Liver (tissue), 3 donors: ENCODE measurements around the gene DDHD1.

Source experiments
- CTCF ChIP-seq: fragments of 150-350 bp; IDR thresholded peaks from 2 replicates; pipeline ENCODE4 v1.5.1; 2017; ENCODE audit warnings: improper control_type of control experiment, low read depth, low read length; ENCODE audit not compliant: missing input control
- EGR1 ChIP-seq, 2 donors: IDR thresholded peaks; 2 replicates each; pipeline ENCODE4 v1.6.1; 2016 to 2018; ENCODE audit warnings: antibody characterized with exemption in 2 of 2, low read depth in 2 of 2
- GABPA ChIP-seq, 2 donors: IDR thresholded peaks in 1 of 2; conservative IDR thresholded peaks in 1 of 2; 2 replicates each; pipeline ENCODE4 v1.6.1; 2016; ENCODE audit warnings: antibody characterized with exemption in 2 of 2, mild to moderate bottlenecking in 1 of 2, moderate library complexity in 1 of 2
- HNF4G ChIP-seq: IDR thresholded peaks from 2 replicates; pipeline ENCODE4 v1.6.1; 2016; ENCODE audit warnings: antibody characterized with exemption
- JUND ChIP-seq, 2 donors: IDR thresholded peaks; 2 replicates each; pipeline ENCODE4 v1.6.1; 2016; ENCODE audit warnings: antibody characterized with exemption in 2 of 2
- NR2F2 ChIP-seq: IDR thresholded peaks from 2 replicates; pipeline ENCODE4 v1.6.1; 2016; ENCODE audit warnings: antibody characterized with exemption
- RAD21 ChIP-seq, 2 donors: IDR thresholded peaks; 2 replicates each; pipeline ENCODE4 v1.6.1; 2016; ENCODE audit warnings: antibody characterized with exemption in 2 of 2, mild to moderate bottlenecking in 2 of 2
- REST ChIP-seq: IDR thresholded peaks from 2 replicates; pipeline ENCODE4 v1.6.1; 2016; ENCODE audit warnings: antibody characterized with exemption, mild to moderate bottlenecking
- TAF1 ChIP-seq: conservative IDR thresholded peaks from 2 replicates; pipeline ENCODE4 v1.6.1; 2016; ENCODE audit warnings: antibody characterized with exemption, mild to moderate bottlenecking
- YY1 ChIP-seq: IDR thresholded peaks from 2 replicates; pipeline ENCODE4 v1.6.1; 2016; ENCODE audit warnings: antibody characterized with exemption, mild to moderate bottlenecking
- ZBTB33 ChIP-seq: IDR thresholded peaks from 2 replicates; pipeline ENCODE4 v1.6.1; 2016; ENCODE audit warnings: antibody characterized with exemption
- TF ChIP-seq, protein P1 (sequence below): IDR thresholded peaks from 2 replicates; pipeline ENCODE4 v1.6.1; 2016; ENCODE audit warnings: antibody characterized with exemption
- TF ChIP-seq, protein P2 (sequence below): IDR thresholded peaks from 2 replicates; pipeline ENCODE4 v1.6.1; 2016; ENCODE audit warnings: antibody characterized with exemption
- donor health status: healthy.
- donor health status: healthy.

GRCh38 chr14:53022593-53022992, 130.5 kb downstream of the DDHD1 start:
- TF ChIP-seq NR2F2, result no peak
- no peak for TF ChIP-seq TAF1
- no peak for TF ChIP-seq CTCF
- no peak for TF ChIP-seq YY1
- TF ChIP-seq RAD21 (IDR thresholded peaks at IDR 0.05), result no peak
- no peak for TF ChIP-seq EGR1 (IDR thresholded peaks at IDR 0.05; ENCODE audit: low read depth in 2 of 2)
- no peak for TF ChIP-seq REST
- TF ChIP-seq JUND (IDR thresholded peaks at IDR 0.05), result no peak
- TF ChIP-seq, protein P1, sequence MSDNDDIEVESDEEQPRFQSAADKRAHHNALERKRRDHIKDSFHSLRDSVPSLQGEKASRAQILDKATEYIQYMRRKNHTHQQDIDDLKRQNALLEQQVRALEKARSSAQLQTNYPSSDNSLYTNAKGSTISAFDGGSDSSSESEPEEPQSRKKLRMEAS, result no peak
- TF ChIP-seq ZBTB33, result no peak
- TF ChIP-seq HNF4G, result no peak
- TF ChIP-seq GABPA (IDR thresholded peaks at IDR 0.05 in 1 of 2, conservative IDR thresholded peaks at IDR 0.05 in 1 of 2), result no peak
- TF ChIP-seq, protein P2, sequence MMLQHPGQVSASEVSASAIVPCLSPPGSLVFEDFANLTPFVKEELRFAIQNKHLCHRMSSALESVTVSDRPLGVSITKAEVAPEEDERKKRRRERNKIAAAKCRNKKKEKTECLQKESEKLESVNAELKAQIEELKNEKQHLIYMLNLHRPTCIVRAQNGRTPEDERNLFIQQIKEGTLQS, result no peak
